Small intestine (tissue), 7 donors: ENCODE data around the gene RFX2. TPM values are rescaled to one million over a fixed set of nuclear protein-coding genes. Genes with fewer than 3 reads are reported as not detected.

Experiments
- DNase-seq, 2 donors: peaks; one replicate each; pipeline versions ENCODE4 v3.0.0 to v3.0.0-alpha.2; 2013
- FAIRE-seq: peaks from 2 replicates; lab custom pipeline; 2012; peaks lifted over from hg19 to GRCh38; lab: Jason Lieb, UNC
- H3K27ac ChIP-seq, 3 donors: one replicate each; pipeline ENCODE4 v1.5.1; 2013; ENCODE audit warnings: low read length in 2 of 3, mild to moderate bottlenecking in 2 of 3, control low read depth in 1 of 3, inconsistent platforms in 1 of 3, low read depth in 1 of 3, moderate library complexity in 1 of 3
- H3K27me3 ChIP-seq, 3 donors: one replicate each; pipeline ENCODE4 v1.6.1; 2013; ENCODE audit warnings: low read length in 3 of 3, inconsistent platforms in 1 of 3; ENCODE audit not compliant: control insufficient read depth in 3 of 3, insufficient read depth in 3 of 3
- H3K36me3 ChIP-seq, 3 donors: one replicate each; pipeline ENCODE4 v1.6.1; 2013; ENCODE audit warnings: low read length in 3 of 3, inconsistent platforms in 1 of 3, low read depth in 1 of 3, mild to moderate bottlenecking in 1 of 3, moderate library complexity in 1 of 3; ENCODE audit not compliant: control insufficient read depth in 3 of 3, insufficient read depth in 2 of 3
- H3K4me1 ChIP-seq, 3 donors: one replicate each; pipeline ENCODE4 v1.6.1; 2013; ENCODE audit warnings: low read length in 2 of 3, inconsistent platforms in 1 of 3, low read depth in 1 of 3, mild to moderate bottlenecking in 1 of 3, moderate library complexity in 1 of 3; ENCODE audit not compliant: control insufficient read depth in 3 of 3, insufficient read depth in 2 of 3
- H3K4me3 ChIP-seq, 3 donors: one replicate each; pipeline ENCODE4 v1.5.1; 2013; ENCODE audit warnings: low read length in 3 of 3, control low read depth in 1 of 3, inconsistent platforms in 1 of 3, low read depth in 1 of 3, mild to moderate bottlenecking in 1 of 3, moderate library complexity in 1 of 3
- H3K9me3 ChIP-seq, 2 donors: one replicate each; pipeline ENCODE4 v1.6.1; 2013; ENCODE audit warnings: low read depth in 1 of 2, low read length in 1 of 2; ENCODE audit not compliant: control insufficient read depth in 2 of 2, insufficient read depth in 1 of 2
- WGBS, 3 donors: extraction: QIAGEN DNeasy Blood & Tissue Kit; methylation state at CpG; one replicate each; pipeline ENCODE4 v1.1.7; 2013; 5-methylcytosine and 5-hydroxymethylcytosine counted together
- polyA plus RNA-seq, 4 donors: library from polyadenylated mRNA; stranded (reverse) in 3 of 4; unstranded in 1 of 4; fragments of 200-250 nt in 3 of 4; fragments of 120-200 nt in 1 of 4; gene quantifications; one replicate each; pipeline versions ENCODE4 v1.2.1 to v1.2.3, GENCODE V29; 2013
- donor health status: healthy with polysubstance abuse.
- donor health status: control.
- donor health status: control.
- donor health status: Bipolar disorder and iron deficiency.
- donor health status: healthy.

Gene RFX2
- polyA plus RNA-seq, 4 donors, result 1.1 to 9.1 (median 2.3) TPM

DNA sequence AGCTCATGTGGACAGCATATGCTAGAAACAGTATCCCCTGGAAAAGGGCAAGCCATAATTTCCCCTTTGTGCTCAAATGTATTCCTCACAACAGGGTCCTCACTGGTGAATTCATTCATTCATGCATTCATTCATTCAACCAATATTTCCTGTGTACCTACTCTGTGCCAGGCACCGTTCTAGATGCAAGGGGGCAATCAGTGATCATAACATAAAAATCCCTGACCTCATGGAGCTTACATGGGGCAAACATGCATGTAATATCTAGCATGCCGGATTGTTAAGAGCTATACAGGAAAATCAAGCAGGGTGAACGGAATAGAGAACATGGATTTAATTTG, 134.9 kb downstream of the RFX2 start:
- Histone ChIP-seq H3K4me3 (no peak overlapping the region), H3K9me3 (no peaks in the 10 kb centered on the region), H3K36me3 (peaks cover 0 to 31% (median 7%) of the 10 kb centered on the region in 3 donors), H3K27ac (peak overlapping the region in 2 of 3 donors; percentile 20 to 25), H3K27me3 (no peaks in the 10 kb centered on the region), H3K4me1 (peaks cover 10 to 39% (median 19%) of the 10 kb centered on the region in 3 donors)
- WGBS, 3 donors, result 47 to 67% (median 58%) methylated on average over 3 of the region's 3 CpGs
- DNase-seq, result no peak
- no peak for FAIRE-seq

DNA sequence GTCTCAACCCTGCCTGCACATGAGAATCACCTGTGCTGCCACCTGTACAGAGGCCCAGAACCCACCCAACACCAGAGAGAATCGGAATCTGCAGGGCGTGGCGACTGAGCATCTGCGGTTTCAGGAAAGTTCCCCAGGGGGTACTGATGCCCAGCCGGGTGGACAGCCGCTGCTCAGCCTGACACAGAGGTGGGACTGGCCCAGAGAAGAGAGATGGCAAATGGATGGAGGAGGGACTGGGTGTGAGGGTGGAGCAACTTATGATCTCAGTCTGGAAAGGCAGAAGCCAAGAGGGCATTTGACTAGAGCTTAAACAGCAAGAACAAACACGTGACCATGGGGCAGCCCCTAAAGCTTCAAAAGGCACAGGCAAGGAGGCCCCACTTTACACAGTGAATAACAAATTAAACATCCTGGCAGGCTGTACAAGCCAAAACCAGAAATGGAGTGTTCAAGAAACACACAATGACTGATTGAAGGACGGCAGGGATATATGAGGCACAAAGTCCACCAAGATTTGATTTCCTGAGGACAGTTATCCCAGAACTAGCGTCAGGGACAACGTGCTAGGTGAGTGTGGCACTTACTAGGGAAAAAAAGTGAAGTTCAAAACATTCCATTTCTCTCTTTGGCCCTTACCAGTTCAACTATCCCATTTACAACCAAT, 135.4 kb downstream of the RFX2 start:
- Histone ChIP-seq H3K36me3 (peaks cover 0 to 35% (median 7%) of the 10 kb centered on the region in 3 donors), H3K27ac (peak overlapping the region; percentile 6 to 25 (median 20)), H3K4me3 (no peak overlapping the region), H3K9me3 (no peaks in the 10 kb centered on the region), H3K4me1 (peaks cover 10 to 39% (median 19%) of the 10 kb centered on the region in 3 donors), H3K27me3 (no peaks in the 10 kb centered on the region)
- 26 to 51% (median 42%) methylated on average over 10 of the region's 10 CpGs for WGBS, 3 donors
- FAIRE-seq (no peak), DNase-seq (peak; percentile 77 to 82)

DNA sequence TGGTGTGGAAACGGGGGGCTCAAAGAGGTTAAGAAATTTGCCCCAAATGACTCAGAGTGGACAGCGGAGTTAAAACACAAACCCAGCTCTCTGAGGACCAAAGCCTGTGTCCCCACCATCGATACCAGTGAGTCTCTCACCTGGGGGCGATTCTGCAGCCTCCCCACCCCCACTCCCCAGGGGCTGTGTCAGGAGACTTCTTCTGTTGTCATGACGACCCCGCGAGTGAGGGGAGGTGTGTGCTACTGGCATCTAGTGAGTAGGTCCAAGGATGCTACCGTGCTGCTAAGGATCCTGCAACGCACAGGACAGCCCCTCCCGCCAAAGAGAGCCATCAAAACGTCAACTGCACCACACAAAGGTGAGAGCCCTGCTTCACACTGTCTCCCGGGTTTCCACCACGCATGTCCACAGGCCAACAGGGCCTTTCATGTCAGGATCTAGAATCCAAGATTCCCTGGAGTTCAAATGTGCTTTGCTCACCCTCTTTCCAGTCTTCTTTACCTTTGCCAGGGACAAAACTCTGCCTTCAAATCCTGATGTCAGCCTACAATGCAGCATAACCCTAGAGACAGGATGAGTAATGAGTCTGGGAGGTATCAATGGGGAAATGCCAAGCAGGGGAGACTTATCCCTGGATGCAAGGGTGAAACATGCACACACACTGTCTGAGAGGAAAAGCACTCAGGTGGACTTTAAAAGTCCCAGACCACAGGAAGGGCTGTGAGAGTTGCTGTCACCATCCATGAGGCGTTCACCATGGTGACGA, 136.2 kb downstream of the RFX2 start:
- Histone ChIP-seq H3K27ac (peak overlapping the region in 2 of 3 donors; percentile 20 to 28), H3K27me3 (no peaks in the 10 kb centered on the region), H3K4me3 (no peak overlapping the region), H3K9me3 (no peaks in the 10 kb centered on the region), H3K36me3 (peaks cover 0 to 39% (median 7%) of the 10 kb centered on the region in 3 donors), H3K4me1 (peaks cover 10 to 40% (median 18%) of the 10 kb centered on the region in 3 donors)
- WGBS, 3 donors, result 78 to 80% (median 80%) methylated on average over 15 of the region's 15 CpGs
- no peak for FAIRE-seq
- no peak for DNase-seq

- peaks cover 0 to 42% (median 7%) of the 10 kb centered on the region in 3 donors for H3K36me3 ChIP-seq
- no peak overlapping the region for H3K4me3 ChIP-seq
- no peak for FAIRE-seq
- DNase-seq, result no peak
- peaks cover 14 to 40% (median 16%) of the 10 kb centered on the region in 3 donors for H3K4me1 ChIP-seq
- no peaks in the 10 kb centered on the region for H3K27me3 ChIP-seq
- H3K9me3 ChIP-seq, result no peaks in the 10 kb centered on the region
- 91 to 93% (median 92%) methylated on average over 5 of the region's 5 CpGs for WGBS, 3 donors
- H3K27ac ChIP-seq, result no peak overlapping the region
Measured at GRCh38 chr19:5973376-5973775, 136.9 kb downstream of the RFX2 start.

DNA sequence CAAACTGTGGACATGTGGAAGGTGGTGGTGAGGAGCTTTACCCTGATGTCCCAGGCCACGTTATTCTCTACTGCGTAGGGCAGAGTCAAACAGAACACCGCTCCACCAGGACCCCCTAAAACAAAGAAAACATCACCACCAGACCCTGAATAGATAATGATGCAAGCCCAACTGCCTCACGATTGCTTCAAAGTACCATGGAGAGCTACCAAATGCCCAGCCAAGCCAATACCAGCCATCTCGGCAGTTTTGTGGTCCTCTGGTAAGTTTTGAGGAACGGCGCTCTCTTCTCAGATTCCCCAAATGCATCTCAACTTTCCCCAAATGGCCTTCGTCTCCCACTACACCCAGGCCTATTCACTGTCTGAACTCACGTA, 138.0 kb downstream of the RFX2 start:
- 82 to 87% (median 85%) methylated on average over 9 of the region's 9 CpGs for WGBS, 3 donors
- no peak for DNase-seq
- Histone ChIP-seq H3K27ac (no peak overlapping the region), H3K4me3 (no peak overlapping the region), H3K9me3 (no peaks in the 10 kb centered on the region), H3K27me3 (no peaks in the 10 kb centered on the region), H3K36me3 (peaks cover 0 to 48% (median 7%) of the 10 kb centered on the region in 3 donors), H3K4me1 (peaks cover 17 to 48% (median 17%) of the 10 kb centered on the region in 3 donors)
- FAIRE-seq, result no peak

GRCh38 chr19:5971714-5972354, 138.5 kb downstream of the RFX2 start:
- FAIRE-seq, result no peak
- Histone ChIP-seq H3K36me3 (peaks cover 0 to 48% (median 7%) of the 10 kb centered on the region in 3 donors), H3K27ac (no peak overlapping the region), H3K4me3 (no peak overlapping the region), H3K27me3 (no peaks in the 10 kb centered on the region), H3K9me3 (no peaks in the 10 kb centered on the region), H3K4me1 (peaks cover 16 to 49% (median 17%) of the 10 kb centered on the region in 3 donors)
- DNase-seq, result no peak
- 76 to 91% (median 82%) methylated on average over 2 of the region's 2 CpGs for WGBS, 3 donors

- H3K4me3 ChIP-seq, result no peak overlapping the region
- DNase-seq (no peak), FAIRE-seq (no peak)
- WGBS, 3 donors, result 78 to 85% (median 83%) methylated on average over 8 of the region's 8 CpGs
- H3K27ac ChIP-seq, result no peak overlapping the region
- no peaks in the 10 kb centered on the region for H3K9me3 ChIP-seq
- H3K27me3 ChIP-seq, result no peaks in the 10 kb centered on the region
- peaks cover 0 to 57% (median 7%) of the 10 kb centered on the region in 3 donors for H3K36me3 ChIP-seq
- H3K4me1 ChIP-seq, result peaks cover 7 to 38% (median 7%) of the 10 kb centered on the region in 3 donors
Measured at GRCh38 chr19:5969476-5969875, 140.8 kb downstream of the RFX2 start.
